HepG2 (cell line): Measurements from ENCODE around the gene ZFX. TPM values are rescaled to one million over a fixed set of nuclear protein-coding genes. Genes with fewer than 3 reads are reported as not detected.

ENCODE experiments used
- ARNT2 ChIP-seq: sonication (generic); formaldehyde crosslinking; IDR thresholded peaks from 2 replicates; pipeline ENCODE4 v1.8.0; 2022; ENCODE audit warnings: mild to moderate bottlenecking, low read depth, missing genetic modification reagents, moderate library complexity
- CSRNP2 ChIP-seq: sonication (generic); formaldehyde crosslinking; conservative IDR thresholded peaks from 2 replicates; pipeline ENCODE4 v1.8.0; 2022; ENCODE audit warnings: low read depth, missing genetic modification reagents
- CTCF ChIP-seq: sonication (generic); formaldehyde crosslinking; IDR thresholded peaks from 2 replicates; pipeline ENCODE4 v1.5.0; 2020; ENCODE audit warnings: mild to moderate bottlenecking, missing genetic modification reagents, moderate library complexity
- EEA1 ChIP-seq: sonication (generic); formaldehyde crosslinking; IDR thresholded peaks from 2 replicates; pipeline ENCODE4 v1.5.1; 2020; ENCODE audit warnings: mild to moderate bottlenecking, missing genetic modification reagents, borderline replicate concordance
- GATAD2A ChIP-seq: IDR thresholded peaks from 2 replicates; pipeline ENCODE4 v1.6.1; 2016
- ISX ChIP-seq: sonication (generic); formaldehyde crosslinking; conservative IDR thresholded peaks from 2 replicates; pipeline ENCODE4 v1.5.0; 2020; ENCODE audit warnings: missing genetic modification reagents
- NBN ChIP-seq: fragments of 450-650 bp; conservative IDR thresholded peaks from 2 replicates; pipeline ENCODE4 v1.6.1; 2017
- PAWR ChIP-seq: sonication (generic); formaldehyde crosslinking; IDR thresholded peaks from 2 replicates; pipeline ENCODE4 v1.4.0; 2020; ENCODE audit warnings: missing genetic modification reagents, mild to moderate bottlenecking, borderline replicate concordance
- SP5 ChIP-seq: IDR thresholded peaks from 2 replicates; pipeline ENCODE4 v1.6.1; 2016; ENCODE audit warnings: low read depth, borderline replicate concordance
- SSRP1 ChIP-seq: IDR thresholded peaks from 2 replicates; pipeline ENCODE4 v1.6.1; 2016; ENCODE audit warnings: control low read depth
- TFDP2 ChIP-seq: sonication (generic); formaldehyde crosslinking; IDR thresholded peaks from 2 replicates; pipeline ENCODE4 v1.4.0; 2020; ENCODE audit warnings: missing genetic modification reagents
- ZBTB2 ChIP-seq: sonication (generic); formaldehyde crosslinking; IDR thresholded peaks from 2 replicates; pipeline ENCODE4 v1.8.0; 2022; ENCODE audit warnings: low read depth, missing genetic modification reagents
- ZFYVE20 ChIP-seq: sonication (generic); formaldehyde crosslinking; IDR thresholded peaks from 2 replicates; pipeline ENCODE4 v1.8.0; 2023; ENCODE audit warnings: low read depth, mild to moderate bottlenecking, moderate library complexity, missing genetic modification reagents, borderline replicate concordance
- ZGPAT ChIP-seq: IDR thresholded peaks from 2 replicates; pipeline ENCODE4 v1.6.1; 2016; ENCODE audit warnings: mild to moderate bottlenecking
- ZNF547 ChIP-seq: sonication (generic); formaldehyde crosslinking; IDR thresholded peaks from 2 replicates; pipeline ENCODE4 v1.5.1; 2020; ENCODE audit warnings: mild to moderate bottlenecking, missing genetic modification reagents
- ZNF607 ChIP-seq: sonication (generic); formaldehyde crosslinking; IDR thresholded peaks from 2 replicates; pipeline ENCODE4 v1.5.1; 2020; ENCODE audit warnings: missing genetic modification reagents, mild to moderate bottlenecking, borderline replicate concordance
- ZNF687 ChIP-seq: sonication (generic); formaldehyde crosslinking; IDR thresholded peaks from 2 replicates; pipeline ENCODE4 v1.5.1; 2020; ENCODE audit warnings: mild to moderate bottlenecking, missing genetic modification reagents, moderate library complexity
- polyA plus RNA-seq, 8 experiments: library from polyadenylated mRNA; depleted of rRNA in 3 of 8; stranded (reverse) in 7 of 8; unstranded in 1 of 8; fragments of >200 nt; fragmentation: Illumina TruSeq in 4 of 8; extraction: Trizol in 4 of 8; gene quantifications; 2 replicates each; pipeline versions ENCODE4 v1.2.1 to v1.2.3, GENCODE V29; 2011 to 2016; ENCODE audit warnings: low read depth in 4 of 8, missing spikeins in 1 of 8, mixed read lengths in 1 of 8; ENCODE audit not compliant: insufficient read depth in 1 of 8
- total RNA-seq, 5 experiments: library from RNA; depleted of rRNA; stranded (reverse); fragments of >200 nt; fragmentation: Illumina TruSeq; extraction: Trizol; gene quantifications; 2 replicates each; pipeline ENCODE4 v1.2.3, GENCODE V29; 2016; ENCODE audit warnings: low read depth in 1 of 5

Gene ZFX
- total and polyA plus RNA-seq, 2 of the 13 experiments (the other 11 are each of a cell fraction or from before 2014, with no cell fraction given), result 13.8 to 37.3 TPM

- 0 out of 2 replicates have a peak, but pooled peaks have one; percentile 28 for TF ChIP-seq GATAD2A
- no peak for TF ChIP-seq EEA1 (CRISPR knock-in tag)
- 0 out of 2 replicates have a peak, but pooled peaks have one; percentile 45 for TF ChIP-seq ZNF607 (CRISPR knock-in tag)
- TF ChIP-seq SP5 (CRISPR knock-in tag), result no peak
- no peak for TF ChIP-seq SSRP1 (CRISPR knock-in tag)
- TF ChIP-seq CTCF (CRISPR knock-in tag), result peak; percentile 66
- peak; percentile 84 for TF ChIP-seq ZNF687 (CRISPR knock-in tag)
- no peak for TF ChIP-seq CSRNP2 (CRISPR knock-in tag)
- peak; percentile 38; the same call in 1 of the 2 replicates for TF ChIP-seq ZGPAT
- no peak for TF ChIP-seq ZFYVE20 (CRISPR knock-in tag)
- TF ChIP-seq TFDP2 (CRISPR knock-in tag), result no peak
- TF ChIP-seq ZBTB2 (CRISPR knock-in tag), result peak; percentile 100
- TF ChIP-seq ISX (CRISPR knock-in tag), result no peak
- TF ChIP-seq PAWR (CRISPR knock-in tag), result no peak
- TF ChIP-seq NBN, result no peak
- TF ChIP-seq ARNT2 (CRISPR knock-in tag), result 0 out of 2 replicates have a peak, but pooled peaks have one; percentile 52
- TF ChIP-seq ZNF547, result no peak
These were observed 692 bp downstream of the ZFX start (continued) for GRCh38 chrX:24150051-24150790.
